ENCODE measurements around the gene NPS.

The NPS gene

DNA sequence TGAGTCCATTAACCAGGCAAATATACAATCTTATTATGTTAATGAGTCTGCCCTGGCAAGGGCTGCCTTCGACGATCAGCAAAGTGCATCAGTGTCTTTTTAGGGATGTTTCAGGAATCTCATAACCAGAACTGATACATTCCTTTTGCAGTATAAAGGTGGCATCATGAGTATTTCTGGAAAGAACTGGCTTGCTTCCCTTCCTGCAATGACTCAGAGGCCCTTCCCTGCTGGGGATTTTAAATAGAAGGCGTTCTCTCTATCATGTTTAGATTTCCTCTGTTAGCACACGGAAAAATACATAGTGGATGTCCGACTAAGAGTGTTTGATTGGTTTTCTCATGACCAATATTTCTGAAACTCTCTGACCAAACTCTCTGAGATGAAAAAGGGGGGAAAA, 1.8 kb downstream of the NPS start:
- no peak overlapping the region for H3K9ac ChIP-seq (ENCODE audit: low read depth, low read length, poor library complexity, severe bottlenecking)
- no peaks in the 10 kb centered on the region for H3K36me3 ChIP-seq (ENCODE audit: insufficient read depth, low read length)
- H3K4me1 ChIP-seq (ENCODE audit: insufficient read depth, low read length, poor library complexity, severe bottlenecking), result no peaks in the 10 kb centered on the region
- H3K9me3 ChIP-seq (ENCODE audit: insufficient read depth, low read depth, low read length), result no peaks in the 10 kb centered on the region
- no peaks in the 10 kb centered on the region for H3K27me3 ChIP-seq (ENCODE audit: insufficient read depth, low read length, poor library complexity, severe bottlenecking)
- no peaks in the 10 kb centered on the region for H3K79me2 ChIP-seq (ENCODE audit: insufficient read depth, low read length)
- no peaks in the 10 kb centered on the region for H3F3A ChIP-seq (ENCODE audit: low read depth)
- H3K4me3 ChIP-seq (ENCODE audit: low read length, poor library complexity, severe bottlenecking), result no peak overlapping the region
- no peak for TF ChIP-seq EZH2phosphoT487 (IDR thresholded peaks at IDR 0.05; ENCODE audit: borderline replicate concordance)
- TF ChIP-seq, protein P1, sequence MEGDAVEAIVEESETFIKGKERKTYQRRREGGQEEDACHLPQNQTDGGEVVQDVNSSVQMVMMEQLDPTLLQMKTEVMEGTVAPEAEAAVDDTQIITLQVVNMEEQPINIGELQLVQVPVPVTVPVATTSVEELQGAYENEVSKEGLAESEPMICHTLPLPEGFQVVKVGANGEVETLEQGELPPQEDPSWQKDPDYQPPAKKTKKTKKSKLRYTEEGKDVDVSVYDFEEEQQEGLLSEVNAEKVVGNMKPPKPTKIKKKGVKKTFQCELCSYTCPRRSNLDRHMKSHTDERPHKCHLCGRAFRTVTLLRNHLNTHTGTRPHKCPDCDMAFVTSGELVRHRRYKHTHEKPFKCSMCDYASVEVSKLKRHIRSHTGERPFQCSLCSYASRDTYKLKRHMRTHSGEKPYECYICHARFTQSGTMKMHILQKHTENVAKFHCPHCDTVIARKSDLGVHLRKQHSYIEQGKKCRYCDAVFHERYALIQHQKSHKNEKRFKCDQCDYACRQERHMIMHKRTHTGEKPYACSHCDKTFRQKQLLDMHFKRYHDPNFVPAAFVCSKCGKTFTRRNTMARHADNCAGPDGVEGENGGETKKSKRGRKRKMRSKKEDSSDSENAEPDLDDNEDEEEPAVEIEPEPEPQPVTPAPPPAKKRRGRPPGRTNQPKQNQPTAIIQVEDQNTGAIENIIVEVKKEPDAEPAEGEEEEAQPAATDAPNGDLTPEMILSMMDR (conservative IDR thresholded peaks at IDR 0.05; ENCODE audit: low read length), result no peak
- H4K20me1 ChIP-seq (ENCODE audit: insufficient read depth, low read length, poor library complexity, severe bottlenecking), result no peaks in the 10 kb centered on the region
- no peak overlapping the region for H3K4me2 ChIP-seq (ENCODE audit: low read depth, low read length, poor library complexity, severe bottlenecking)
- H2AFZ ChIP-seq (ENCODE audit: low read length), result no peak overlapping the region
- no peaks in the 10 kb centered on the region for H3K9me2 ChIP-seq (replicated peaks; ENCODE audit: low read depth, low read length)

GRCh38 chr10:127552446-127552845, 3.3 kb downstream of the NPS start:
- Histone ChIP-seq H3K79me2 (ENCODE audit: insufficient read depth, low read length) (no peaks in the 10 kb centered on the region), H3K9me2 (replicated peaks; ENCODE audit: low read depth, low read length) (no peaks in the 10 kb centered on the region), H3F3A (ENCODE audit: low read depth) (no peaks in the 10 kb centered on the region), H3K4me3 (ENCODE audit: low read length, poor library complexity, severe bottlenecking) (no peak overlapping the region), H3K9ac (ENCODE audit: low read depth, low read length, poor library complexity, severe bottlenecking) (no peak overlapping the region), H4K20me1 (ENCODE audit: insufficient read depth, low read length, poor library complexity, severe bottlenecking) (no peaks in the 10 kb centered on the region), H3K27me3 (ENCODE audit: insufficient read depth, low read length, poor library complexity, severe bottlenecking) (no peaks in the 10 kb centered on the region), H3K4me2 (ENCODE audit: low read depth, low read length, poor library complexity, severe bottlenecking) (no peak overlapping the region), H2AFZ (ENCODE audit: low read length) (no peak overlapping the region), H3K36me3 (ENCODE audit: insufficient read depth, low read length) (no peaks in the 10 kb centered on the region), H3K4me1 (ENCODE audit: insufficient read depth, low read length, poor library complexity, severe bottlenecking) (no peaks in the 10 kb centered on the region), H3K9me3 (ENCODE audit: insufficient read depth, low read depth, low read length) (no peaks in the 10 kb centered on the region)
- TF ChIP-seq EZH2phosphoT487 (IDR thresholded peaks at IDR 0.05; ENCODE audit: borderline replicate concordance), result no peak
- TF ChIP-seq, protein P1 (conservative IDR thresholded peaks at IDR 0.05; ENCODE audit: low read length), result no peak

DNA sequence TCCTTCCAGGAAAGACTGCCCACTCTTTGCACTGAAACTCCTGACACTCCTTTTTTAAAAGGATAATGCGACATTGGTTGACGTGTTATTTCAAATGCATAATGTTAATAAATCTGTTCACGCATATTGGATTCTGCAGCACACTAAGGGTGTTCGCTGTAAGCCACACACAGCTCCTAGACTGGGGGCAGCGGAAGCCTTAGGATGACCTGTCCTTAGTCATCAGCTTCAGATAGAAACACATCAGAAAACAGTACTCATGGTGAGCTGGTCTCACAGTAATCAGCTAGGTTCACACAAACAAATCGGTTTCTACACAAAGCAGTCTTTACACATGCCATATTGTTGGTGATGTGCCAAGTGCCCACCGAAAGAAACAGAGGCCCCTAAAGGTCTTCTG, 4.3 kb downstream of the NPS start:
- Histone ChIP-seq H3K79me2 (ENCODE audit: insufficient read depth, low read length) (no peaks in the 10 kb centered on the region), H3K4me2 (ENCODE audit: low read depth, low read length, poor library complexity, severe bottlenecking) (no peak overlapping the region), H3K9me3 (ENCODE audit: insufficient read depth, low read depth, low read length) (no peaks in the 10 kb centered on the region), H3K9ac (ENCODE audit: low read depth, low read length, poor library complexity, severe bottlenecking) (no peak overlapping the region), H4K20me1 (ENCODE audit: insufficient read depth, low read length, poor library complexity, severe bottlenecking) (no peaks in the 10 kb centered on the region), H3F3A (ENCODE audit: low read depth) (no peaks in the 10 kb centered on the region), H3K36me3 (ENCODE audit: insufficient read depth, low read length) (no peaks in the 10 kb centered on the region), H2AFZ (ENCODE audit: low read length) (no peak overlapping the region), H3K4me3 (ENCODE audit: low read length, poor library complexity, severe bottlenecking) (no peak overlapping the region), H3K9me2 (replicated peaks; ENCODE audit: low read depth, low read length) (no peaks in the 10 kb centered on the region), H3K4me1 (ENCODE audit: insufficient read depth, low read length, poor library complexity, severe bottlenecking) (no peaks in the 10 kb centered on the region), H3K27me3 (ENCODE audit: insufficient read depth, low read length, poor library complexity, severe bottlenecking) (no peaks in the 10 kb centered on the region)
- TF ChIP-seq, protein P1 (conservative IDR thresholded peaks at IDR 0.05; ENCODE audit: low read length), result no peak
- no peak for TF ChIP-seq EZH2phosphoT487 (IDR thresholded peaks at IDR 0.05; ENCODE audit: borderline replicate concordance)

Data from Loucy (cell line).